ENCODE measurements around the gene CENPVL1.

Gene CENPVL1

DNA sequence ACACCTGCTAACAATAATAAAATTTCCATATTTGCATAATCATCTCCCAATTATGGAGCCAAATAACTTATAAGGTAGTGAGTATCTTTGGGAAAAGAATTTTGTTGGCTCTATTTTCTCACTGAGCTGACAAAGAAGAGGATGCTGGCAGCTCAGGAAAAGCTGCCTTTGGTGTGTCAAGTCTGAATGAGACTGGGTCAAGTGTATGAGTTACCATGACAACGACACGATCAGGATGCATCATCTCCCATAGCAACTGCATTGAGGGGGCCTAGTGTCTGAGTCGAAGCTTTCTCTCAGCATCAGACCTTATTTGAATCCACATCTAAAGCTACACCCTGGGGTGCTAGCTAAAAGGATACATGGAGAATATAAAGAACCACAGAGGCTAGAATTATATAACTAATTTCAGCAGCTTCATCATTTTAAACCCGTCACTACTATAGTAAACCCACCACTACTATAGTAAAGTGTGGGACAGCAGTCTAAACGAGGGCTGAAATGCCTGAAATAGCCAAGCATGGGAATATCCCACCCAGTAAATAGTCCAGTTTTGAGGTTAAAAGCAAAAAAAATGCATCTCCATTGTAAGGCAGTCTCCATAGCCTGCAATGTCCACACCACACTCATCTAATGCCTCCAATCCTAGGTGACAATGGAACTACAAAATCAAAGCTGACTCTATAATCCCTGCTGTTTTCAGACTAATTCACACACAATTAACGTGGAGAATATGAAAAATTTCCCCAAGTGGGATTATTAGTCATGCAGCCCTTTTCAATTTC is 48.9 kb downstream of the CENPVL1 start:
- Histone ChIP-seq H3K4me1 (ENCODE audit: control insufficient read depth in 1 of 2, insufficient read depth in 1 of 2, low read depth in 1 of 2, low read length in 1 of 2) (peaks cover 0 to 5% of the 10 kb centered on the region in 2 experiments), H3K27me3 (no peaks in the 10 kb centered on the region), H3K4me3 (ENCODE audit: low read depth in 1 of 2, low read length in 1 of 2) (no peak overlapping the region), H3K9me3 (no peaks in the 10 kb centered on the region), H3K36me3 (no peaks in the 10 kb centered on the region), H3K27ac (no peak overlapping the region)
- TF ChIP-seq, protein P1, sequence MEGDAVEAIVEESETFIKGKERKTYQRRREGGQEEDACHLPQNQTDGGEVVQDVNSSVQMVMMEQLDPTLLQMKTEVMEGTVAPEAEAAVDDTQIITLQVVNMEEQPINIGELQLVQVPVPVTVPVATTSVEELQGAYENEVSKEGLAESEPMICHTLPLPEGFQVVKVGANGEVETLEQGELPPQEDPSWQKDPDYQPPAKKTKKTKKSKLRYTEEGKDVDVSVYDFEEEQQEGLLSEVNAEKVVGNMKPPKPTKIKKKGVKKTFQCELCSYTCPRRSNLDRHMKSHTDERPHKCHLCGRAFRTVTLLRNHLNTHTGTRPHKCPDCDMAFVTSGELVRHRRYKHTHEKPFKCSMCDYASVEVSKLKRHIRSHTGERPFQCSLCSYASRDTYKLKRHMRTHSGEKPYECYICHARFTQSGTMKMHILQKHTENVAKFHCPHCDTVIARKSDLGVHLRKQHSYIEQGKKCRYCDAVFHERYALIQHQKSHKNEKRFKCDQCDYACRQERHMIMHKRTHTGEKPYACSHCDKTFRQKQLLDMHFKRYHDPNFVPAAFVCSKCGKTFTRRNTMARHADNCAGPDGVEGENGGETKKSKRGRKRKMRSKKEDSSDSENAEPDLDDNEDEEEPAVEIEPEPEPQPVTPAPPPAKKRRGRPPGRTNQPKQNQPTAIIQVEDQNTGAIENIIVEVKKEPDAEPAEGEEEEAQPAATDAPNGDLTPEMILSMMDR (IDR thresholded peaks at IDR 0.05) = no peak

DNA sequence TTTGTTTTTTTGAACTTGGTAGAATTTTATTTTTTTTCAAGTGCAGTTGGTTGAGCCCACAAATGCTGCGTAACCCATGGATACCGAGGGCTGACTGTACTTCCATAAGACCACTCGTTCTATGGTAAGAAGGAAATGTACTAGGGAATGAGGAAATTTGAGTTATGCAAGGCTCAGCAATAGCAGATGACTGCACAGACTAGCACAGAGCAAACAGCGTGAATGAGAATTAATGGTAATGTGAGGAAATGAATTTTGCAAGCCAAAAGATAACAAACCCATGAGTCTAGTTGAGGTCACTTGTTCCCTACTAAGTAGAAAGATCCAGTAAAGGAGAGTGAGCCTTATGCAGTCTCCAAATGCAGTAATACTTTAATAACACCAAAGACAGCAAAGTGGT is 50.3 kb downstream of the CENPVL1 start:
- no peak overlapping the region for H3K4me3 ChIP-seq (ENCODE audit: low read depth in 1 of 2, low read length in 1 of 2)
- TF ChIP-seq, protein P1 (IDR thresholded peaks at IDR 0.05) = no peak
- no peaks in the 10 kb centered on the region for H3K9me3 ChIP-seq
- H3K27me3 ChIP-seq = no peaks in the 10 kb centered on the region
- H3K36me3 ChIP-seq = no peaks in the 10 kb centered on the region
- peaks cover 0 to 5% of the 10 kb centered on the region in 2 experiments for H3K4me1 ChIP-seq (ENCODE audit: control insufficient read depth in 1 of 2, insufficient read depth in 1 of 2, low read depth in 1 of 2, low read length in 1 of 2)
- H3K27ac ChIP-seq = no peak overlapping the region

All from neutrophil (primary cell).